ENCODE results near the gene KIF6.

The KIF6 gene

GRCh38 chr6:39617026-39617425, 108.2 kb downstream of the KIF6 start:
- Histone ChIP-seq H3K4me2 (ENCODE audit: insufficient read depth, low read length) (no peak overlapping the region), H3K9ac (ENCODE audit: low read depth, low read length) (no peak overlapping the region), H3K4me1 (ENCODE audit: insufficient read depth, low read length) (no peaks in the 10 kb centered on the region), H3K27me3 (ENCODE audit: insufficient read depth, low read length, poor library complexity) (peaks cover 3% of the 10 kb centered on the region), H4K20me1 (ENCODE audit: insufficient read depth, low read length) (no peaks in the 10 kb centered on the region), H3K9me3 (ENCODE audit: insufficient read depth, low read length, severe bottlenecking) (no peaks in the 10 kb centered on the region), H3K27ac (ENCODE audit: low read length) (no peak overlapping the region), H3K4me3 (ENCODE audit: low read depth in 1 of 2, low read length in 2 of 2) (no peak overlapping the region), H3K36me3 (ENCODE audit: insufficient read depth, low read length) (no peaks in the 10 kb centered on the region), H3K79me2 (ENCODE audit: insufficient read depth, low read length) (no peaks in the 10 kb centered on the region), H2AFZ (ENCODE audit: low read depth, low read length) (no peak overlapping the region)
- DNase-seq (no peak), ATAC-seq (ENCODE audit: insufficient read depth, low read depth) (no peak)
- TF ChIP-seq EZH2 (IDR thresholded peaks at IDR 0.05; ENCODE audit: borderline replicate concordance, low read depth, low read length, severe bottlenecking) (no peak), CTCF (IDR thresholded peaks at IDR 0.05; ENCODE audit: borderline replicate concordance, extremely low read depth, low read length, poor library complexity, severe bottlenecking) (no peak)

GRCh38 chr6:39615622-39616021, 109.6 kb downstream of the KIF6 start:
- Histone ChIP-seq H3K36me3 (ENCODE audit: insufficient read depth, low read length) (no peaks in the 10 kb centered on the region), H3K79me2 (ENCODE audit: insufficient read depth, low read length) (no peaks in the 10 kb centered on the region), H4K20me1 (ENCODE audit: insufficient read depth, low read length) (no peaks in the 10 kb centered on the region), H3K27me3 (ENCODE audit: insufficient read depth, low read length, poor library complexity) (peaks cover 3% of the 10 kb centered on the region), H3K9ac (ENCODE audit: low read depth, low read length) (no peak overlapping the region), H3K27ac (ENCODE audit: low read length) (no peak overlapping the region), H3K9me3 (ENCODE audit: insufficient read depth, low read length, severe bottlenecking) (no peaks in the 10 kb centered on the region), H3K4me1 (ENCODE audit: insufficient read depth, low read length) (no peaks in the 10 kb centered on the region), H3K4me2 (ENCODE audit: insufficient read depth, low read length) (no peak overlapping the region), H2AFZ (ENCODE audit: low read depth, low read length) (no peak overlapping the region), H3K4me3 (ENCODE audit: low read depth in 1 of 2, low read length in 2 of 2) (no peak overlapping the region)
- TF ChIP-seq CTCF (IDR thresholded peaks at IDR 0.05; ENCODE audit: borderline replicate concordance, extremely low read depth, low read length, poor library complexity, severe bottlenecking): no peak
- no peak for TF ChIP-seq EZH2 (IDR thresholded peaks at IDR 0.05; ENCODE audit: borderline replicate concordance, low read depth, low read length, severe bottlenecking)
- no peak for ATAC-seq (ENCODE audit: insufficient read depth, low read depth)
- no peak for DNase-seq

GRCh38 chr6:39614393-39614950, 110.7 kb downstream of the KIF6 start:
- Histone ChIP-seq H3K9ac (ENCODE audit: low read depth, low read length) (no peak overlapping the region), H2AFZ (ENCODE audit: low read depth, low read length) (no peak overlapping the region), H3K4me3 (ENCODE audit: low read depth in 1 of 2, low read length in 2 of 2) (no peak overlapping the region), H3K9me3 (ENCODE audit: insufficient read depth, low read length, severe bottlenecking) (no peaks in the 10 kb centered on the region), H3K79me2 (ENCODE audit: insufficient read depth, low read length) (no peaks in the 10 kb centered on the region), H3K27me3 (ENCODE audit: insufficient read depth, low read length, poor library complexity) (peaks cover 2% of the 10 kb centered on the region), H3K27ac (ENCODE audit: low read length) (no peak overlapping the region), H3K36me3 (ENCODE audit: insufficient read depth, low read length) (no peaks in the 10 kb centered on the region), H3K4me1 (ENCODE audit: insufficient read depth, low read length) (no peaks in the 10 kb centered on the region), H4K20me1 (ENCODE audit: insufficient read depth, low read length) (no peaks in the 10 kb centered on the region), H3K4me2 (ENCODE audit: insufficient read depth, low read length) (no peak overlapping the region)
- TF ChIP-seq CTCF (IDR thresholded peaks at IDR 0.05; ENCODE audit: borderline replicate concordance, extremely low read depth, low read length, poor library complexity, severe bottlenecking): no peak
- TF ChIP-seq EZH2 (IDR thresholded peaks at IDR 0.05; ENCODE audit: borderline replicate concordance, low read depth, low read length, severe bottlenecking): no peak
- DNase-seq: no peak
- no peak for ATAC-seq (ENCODE audit: insufficient read depth, low read depth)

- Histone ChIP-seq H3K27ac (ENCODE audit: low read length) (no peak overlapping the region), H3K4me2 (ENCODE audit: insufficient read depth, low read length) (no peak overlapping the region), H2AFZ (ENCODE audit: low read depth, low read length) (no peak overlapping the region), H3K9me3 (ENCODE audit: insufficient read depth, low read length, severe bottlenecking) (no peaks in the 10 kb centered on the region), H3K79me2 (ENCODE audit: insufficient read depth, low read length) (no peaks in the 10 kb centered on the region), H3K4me1 (ENCODE audit: insufficient read depth, low read length) (no peaks in the 10 kb centered on the region), H3K9ac (ENCODE audit: low read depth, low read length) (no peak overlapping the region), H4K20me1 (ENCODE audit: insufficient read depth, low read length) (no peaks in the 10 kb centered on the region), H3K4me3 (ENCODE audit: low read depth in 1 of 2, low read length in 2 of 2) (no peak overlapping the region), H3K27me3 (ENCODE audit: insufficient read depth, low read length, poor library complexity) (no peaks in the 10 kb centered on the region), H3K36me3 (ENCODE audit: insufficient read depth, low read length) (no peaks in the 10 kb centered on the region)
- no peak for ATAC-seq (ENCODE audit: insufficient read depth, low read depth)
- no peak for DNase-seq
- no peak for TF ChIP-seq CTCF (IDR thresholded peaks at IDR 0.05; ENCODE audit: borderline replicate concordance, extremely low read depth, low read length, poor library complexity, severe bottlenecking)
- no peak for TF ChIP-seq EZH2 (IDR thresholded peaks at IDR 0.05; ENCODE audit: borderline replicate concordance, low read depth, low read length, severe bottlenecking)
Measured at GRCh38 chr6:39610221-39610620, 115.0 kb downstream of the KIF6 start.
